Activated T-cell treated with anti-CD3 and anti-CD28 coated beads, Interleukin-2, amount 50 U/mL, for 24 hours (primary cell): ENCODE results near the gene PTDSS2.
"Not testable (repeated sequence)": the region's sequence is repeated elsewhere in the genome, so short reads cannot be mapped to it uniquely, and the experiment has no call there.

Source experiments
- DNase-seq: peaks from one replicate; pipeline ENCODE4 v3.0.0-alpha.2; 2020
- H3K27ac Mint-ChIP-seq: 2 replicates; pipeline ENCODE4 v1.8.0; 2020; ENCODE audit warnings: mild to moderate bottlenecking, mixed read lengths
- H3K27me3 Mint-ChIP-seq: 2 replicates; pipeline ENCODE4 v1.8.0; 2020; ENCODE audit warnings: mixed read lengths
- H3K36me3 Mint-ChIP-seq: 2 replicates; pipeline ENCODE4 v1.8.0; 2020; ENCODE audit warnings: low read depth, mixed read lengths
- H3K4me1 Mint-ChIP-seq: 2 replicates; pipeline ENCODE4 v1.8.0; 2020; ENCODE audit warnings: low read depth, mixed read lengths
- H3K4me3 Mint-ChIP-seq: 2 replicates; pipeline ENCODE4 v1.8.0; 2020; ENCODE audit warnings: mild to moderate bottlenecking, moderate library complexity, mixed read lengths
- H3K9me3 Mint-ChIP-seq: 2 replicates; pipeline ENCODE4 v1.8.0; 2020; ENCODE audit warnings: mixed read lengths

The PTDSS2 gene

GRCh38 chr11:449889-450808, at the start of gene PTDSS2:
Gene PTDSS2 (plus strand): TSS chr11:450279. CDS start chr11:450456, 177 bp downstream.
- peak; percentile 95 for DNase-seq
- Mint-ChIP-seq H3K4me1 (peaks cover 38% of the 10 kb centered on the region), H3K27ac (peak within 1 kb of the TSS; percentile 98), H3K9me3 (no peaks in the 10 kb centered on the region), H3K27me3 (no peaks in the 10 kb centered on the region), H3K36me3 (peaks cover 42% of the 10 kb centered on the region), H3K4me3 (peak within 1 kb of the TSS; percentile 97)

GRCh38 chr11:401196-401595, 48.9 kb upstream of the PTDSS2 start:
- not testable (repeated sequence) for H3K36me3 Mint-ChIP-seq, DNase-seq, H3K27me3 Mint-ChIP-seq, H3K4me3 Mint-ChIP-seq, H3K9me3 Mint-ChIP-seq, H3K27ac Mint-ChIP-seq
- peaks cover 11% of the 10 kb centered on the region for H3K4me1 Mint-ChIP-seq

- no peaks in the 10 kb centered on the region for H3K9me3 Mint-ChIP-seq
- H3K27ac Mint-ChIP-seq: no peak overlapping the region
- H3K36me3 Mint-ChIP-seq: no peaks in the 10 kb centered on the region
- peaks cover 13% of the 10 kb centered on the region for H3K4me1 Mint-ChIP-seq
- H3K4me3 Mint-ChIP-seq: no peak overlapping the region
- H3K27me3 Mint-ChIP-seq: peaks cover 8% of the 10 kb centered on the region
- no peak for DNase-seq
Measured at GRCh38 chr11:403021-403760, 46.9 kb upstream of the PTDSS2 start.

- no peak overlapping the region for H3K27ac Mint-ChIP-seq
- no peaks in the 10 kb centered on the region for H3K9me3 Mint-ChIP-seq
- no peak overlapping the region for H3K4me3 Mint-ChIP-seq
- H3K36me3 Mint-ChIP-seq: no peaks in the 10 kb centered on the region
- peaks cover 5% of the 10 kb centered on the region for H3K27me3 Mint-ChIP-seq
- DNase-seq: no peak
- H3K4me1 Mint-ChIP-seq: peaks cover 11% of the 10 kb centered on the region
Measured at GRCh38 chr11:403761-404431, 46.2 kb upstream of the PTDSS2 start.

- no peak for DNase-seq
- H3K27me3 Mint-ChIP-seq: peaks cover 2% of the 10 kb centered on the region
- no peak overlapping the region for H3K4me3 Mint-ChIP-seq
- H3K9me3 Mint-ChIP-seq: no peaks in the 10 kb centered on the region
- H3K4me1 Mint-ChIP-seq: peaks cover 11% of the 10 kb centered on the region
- no peaks in the 10 kb centered on the region for H3K36me3 Mint-ChIP-seq
- no peak overlapping the region for H3K27ac Mint-ChIP-seq
Measured at GRCh38 chr11:404551-405264, 45.4 kb upstream of the PTDSS2 start.

GRCh38 chr11:405323-405953, 44.6 kb upstream of the PTDSS2 start:
- Mint-ChIP-seq H3K9me3 (no peaks in the 10 kb centered on the region), H3K27ac (no peak overlapping the region), H3K27me3 (no peaks in the 10 kb centered on the region), H3K4me3 (peak overlapping the region; percentile 12), H3K36me3 (no peaks in the 10 kb centered on the region), H3K4me1 (peaks cover 11% of the 10 kb centered on the region)
- no peak for DNase-seq

- H3K27me3 Mint-ChIP-seq: no peaks in the 10 kb centered on the region
- peaks cover 11% of the 10 kb centered on the region for H3K4me1 Mint-ChIP-seq
- no peaks in the 10 kb centered on the region for H3K9me3 Mint-ChIP-seq
- DNase-seq: no peak
- no peaks in the 10 kb centered on the region for H3K36me3 Mint-ChIP-seq
- H3K27ac Mint-ChIP-seq: no peak overlapping the region
- H3K4me3 Mint-ChIP-seq: peak overlapping the region; percentile 27
Measured at GRCh38 chr11:405954-406795, 43.9 kb upstream of the PTDSS2 start.

GRCh38 chr11:406796-407650, 43.1 kb upstream of the PTDSS2 start:
- peak; percentile 92 for DNase-seq
- peaks cover 11% of the 10 kb centered on the region for H3K4me1 Mint-ChIP-seq
- H3K27me3 Mint-ChIP-seq: no peaks in the 10 kb centered on the region
- no peaks in the 10 kb centered on the region for H3K36me3 Mint-ChIP-seq
- H3K4me3 Mint-ChIP-seq: peak overlapping the region; percentile 52
- H3K27ac Mint-ChIP-seq: peak overlapping the region; percentile 50
- H3K9me3 Mint-ChIP-seq: no peaks in the 10 kb centered on the region

GRCh38 chr11:407651-408123, 42.4 kb upstream of the PTDSS2 start:
- Mint-ChIP-seq H3K36me3 (no peaks in the 10 kb centered on the region), H3K4me3 (no peak overlapping the region), H3K27me3 (no peaks in the 10 kb centered on the region), H3K4me1 (peaks cover 13% of the 10 kb centered on the region), H3K27ac (peak overlapping the region; percentile 40), H3K9me3 (no peaks in the 10 kb centered on the region)
- DNase-seq: no peak

GRCh38 chr11:408154-409007, 41.7 kb upstream of the PTDSS2 start:
- Mint-ChIP-seq H3K27me3 (no peaks in the 10 kb centered on the region), H3K27ac (no peak overlapping the region), H3K9me3 (no peaks in the 10 kb centered on the region), H3K36me3 (no peaks in the 10 kb centered on the region), H3K4me3 (no peak overlapping the region), H3K4me1 (peaks cover 20% of the 10 kb centered on the region)
- DNase-seq: no peak

- no peaks in the 10 kb centered on the region for H3K9me3 Mint-ChIP-seq
- H3K4me3 Mint-ChIP-seq: no peak overlapping the region
- no peaks in the 10 kb centered on the region for H3K27me3 Mint-ChIP-seq
- peaks cover 20% of the 10 kb centered on the region for H3K4me1 Mint-ChIP-seq
- H3K27ac Mint-ChIP-seq: no peak overlapping the region
- H3K36me3 Mint-ChIP-seq: no peaks in the 10 kb centered on the region
- DNase-seq: no peak
Measured at GRCh38 chr11:409008-409599, 41.0 kb upstream of the PTDSS2 start.
